A673 (cell line): ENCODE data around the gene BASP1.

Experiments used
- EZH2 ChIP-seq: fragments of 200-600 bp; sonication (generic); IDR thresholded peaks from 2 replicates; pipeline ENCODE4 v1.6.1; 2017; ENCODE audit warnings: borderline replicate concordance, low read depth, mild to moderate bottlenecking, mixed read lengths, antibody characterized with exemption, low read length; ENCODE audit not compliant: poor library complexity, severe bottlenecking
- TF ChIP-seq, protein P1 (sequence below): fragments of 300-800, 200-600 bp; sonication (generic); conservative IDR thresholded peaks from 2 replicates; pipeline ENCODE4 v1.5.1; 2017; ENCODE audit warnings: low read depth, mild to moderate bottlenecking, antibody characterized with exemption, low read length, moderate library complexity, mixed read lengths

DNA sequence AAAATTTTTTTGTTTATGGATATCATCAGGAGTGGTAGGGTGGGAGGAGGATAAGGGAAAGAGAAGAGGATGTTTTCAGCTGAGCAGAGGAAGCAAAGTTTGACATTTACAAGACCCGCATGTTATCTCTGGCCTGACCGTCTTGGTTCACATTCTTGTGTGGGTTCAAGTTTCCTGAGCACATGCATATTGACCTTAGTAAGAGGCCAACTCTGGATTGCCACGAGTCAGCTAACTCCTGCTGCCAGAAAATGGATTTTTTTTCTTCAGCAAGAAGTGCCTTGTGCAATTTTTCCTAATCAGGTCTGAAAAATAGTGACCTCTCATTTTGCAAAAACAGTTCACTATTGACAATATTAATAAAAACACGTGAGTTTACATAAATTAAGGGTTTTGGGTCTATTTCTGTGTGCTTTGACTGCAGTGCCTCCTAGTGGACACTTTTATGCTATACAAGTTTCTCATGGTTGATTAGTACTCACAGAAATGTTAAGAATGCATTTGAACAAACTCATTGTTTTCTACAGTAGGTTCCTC lies 27.1 kb upstream of the BASP1 start:
- TF ChIP-seq, protein P1, sequence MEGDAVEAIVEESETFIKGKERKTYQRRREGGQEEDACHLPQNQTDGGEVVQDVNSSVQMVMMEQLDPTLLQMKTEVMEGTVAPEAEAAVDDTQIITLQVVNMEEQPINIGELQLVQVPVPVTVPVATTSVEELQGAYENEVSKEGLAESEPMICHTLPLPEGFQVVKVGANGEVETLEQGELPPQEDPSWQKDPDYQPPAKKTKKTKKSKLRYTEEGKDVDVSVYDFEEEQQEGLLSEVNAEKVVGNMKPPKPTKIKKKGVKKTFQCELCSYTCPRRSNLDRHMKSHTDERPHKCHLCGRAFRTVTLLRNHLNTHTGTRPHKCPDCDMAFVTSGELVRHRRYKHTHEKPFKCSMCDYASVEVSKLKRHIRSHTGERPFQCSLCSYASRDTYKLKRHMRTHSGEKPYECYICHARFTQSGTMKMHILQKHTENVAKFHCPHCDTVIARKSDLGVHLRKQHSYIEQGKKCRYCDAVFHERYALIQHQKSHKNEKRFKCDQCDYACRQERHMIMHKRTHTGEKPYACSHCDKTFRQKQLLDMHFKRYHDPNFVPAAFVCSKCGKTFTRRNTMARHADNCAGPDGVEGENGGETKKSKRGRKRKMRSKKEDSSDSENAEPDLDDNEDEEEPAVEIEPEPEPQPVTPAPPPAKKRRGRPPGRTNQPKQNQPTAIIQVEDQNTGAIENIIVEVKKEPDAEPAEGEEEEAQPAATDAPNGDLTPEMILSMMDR = peak; percentile 91
- no peak for TF ChIP-seq EZH2
